Measurements from ENCODE around the gene SOX2.
A peak's percentile ranks its signal among the peaks of the same experiment; 100 is the strongest.

Gene SOX2

GRCh38 chr3:181704421-181705085, 7.2 kb upstream of the SOX2 start:
- no peak for DNase-seq

GRCh38 chr3:181705086-181705480, 6.6 kb upstream of the SOX2 start:
- DNase-seq = no peak

- no peak for DNase-seq
These were observed 3.7 kb upstream of the SOX2 start for GRCh38 chr3:181707980-181708379.

GRCh38 chr3:181709537-181710279, 2.0 kb upstream of the SOX2 start:
- peak; percentile 61 to 89 (median 79) for DNase-seq

GRCh38 chr3:181710345-181711291, 1.1 kb upstream of the SOX2 start:
- no peak for DNase-seq

GRCh38 chr3:181712226-181712552, 464 bp downstream of the SOX2 start:
- no peak for DNase-seq

GRCh38 chr3:181712553-181713279, 991 bp downstream of the SOX2 start:
- DNase-seq = no peak

- DNase-seq = no peak
These were observed 1.5 kb downstream of the SOX2 start for GRCh38 chr3:181713280-181713647.

GRCh38 chr3:181713676-181714612, 2.2 kb downstream of the SOX2 start:
- no peak for DNase-seq

- no peak for DNase-seq
These were observed 4.0 kb downstream of the SOX2 start for GRCh38 chr3:181715571-181716340.

- DNase-seq = no peak
These were observed 5.2 kb downstream of the SOX2 start for GRCh38 chr3:181716966-181717365.

- no peak for DNase-seq
These were observed 5.9 kb downstream of the SOX2 start for GRCh38 chr3:181717549-181718171.

GRCh38 chr3:181718369-181718768, 6.6 kb downstream of the SOX2 start:
- no peak for DNase-seq

GRCh38 chr3:181718987-181719911, 7.5 kb downstream of the SOX2 start:
- DNase-seq = no peak

- no peak for DNase-seq
These were observed 8.4 kb downstream of the SOX2 start for GRCh38 chr3:181719991-181720680.

GRCh38 chr3:181721046-181721875, 9.5 kb downstream of the SOX2 start:
- DNase-seq = no peak

- no peak for DNase-seq
These were observed 10.4 kb downstream of the SOX2 start for GRCh38 chr3:181722156-181722555.

Data from suppressor macrophage (primary cell).